ENCODE measurements around the gene IQSEC1.

The IQSEC1 gene

DNA sequence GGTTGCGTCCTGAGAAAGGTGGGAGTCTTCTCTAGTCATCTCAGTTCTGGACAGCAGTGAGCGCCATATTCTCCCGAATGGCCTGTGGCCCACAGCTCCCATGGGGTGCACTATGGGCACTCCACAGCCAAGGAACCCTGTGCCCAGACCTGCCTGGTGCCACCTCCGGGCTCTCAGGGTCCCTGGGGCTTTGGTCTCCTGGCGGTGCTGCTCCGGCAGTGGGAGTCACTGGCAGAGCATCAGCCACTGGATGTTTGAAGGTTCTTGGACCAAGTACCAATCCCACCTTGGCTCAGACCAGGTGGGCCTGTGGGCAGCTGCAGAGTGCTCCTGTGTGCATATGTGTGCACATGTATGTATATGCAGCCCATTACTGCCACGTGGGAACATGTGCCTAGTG, 163.5 kb downstream of the IQSEC1 start:
- DNase-seq (ENCODE audit: low read depth), result no peak
- H3K4me3 ChIP-seq (ENCODE audit: low read depth, low read length), result no peak overlapping the region

DNA sequence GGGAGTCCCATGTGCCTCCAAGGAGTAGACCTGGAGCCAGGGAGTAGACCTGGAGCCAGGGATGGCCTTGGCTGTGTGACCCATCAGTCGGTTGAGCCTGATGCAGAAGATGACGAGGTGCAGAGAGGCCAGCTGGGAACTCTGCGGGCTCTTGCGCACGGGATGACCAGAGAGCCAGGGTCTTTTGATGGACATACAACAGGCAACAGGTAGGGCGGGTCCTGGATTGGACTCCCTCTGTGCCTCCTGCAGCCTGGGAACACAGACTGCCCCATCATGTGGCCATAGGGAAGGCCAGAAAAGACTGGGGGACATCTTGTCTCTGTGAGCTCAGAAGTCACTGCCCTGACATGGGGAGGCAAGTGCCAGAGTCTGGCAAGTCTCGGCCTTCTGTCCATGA, 164.4 kb downstream of the IQSEC1 start:
- DNase-seq (ENCODE audit: low read depth), result no peak
- no peak overlapping the region for H3K4me3 ChIP-seq (ENCODE audit: low read depth, low read length)

DNA sequence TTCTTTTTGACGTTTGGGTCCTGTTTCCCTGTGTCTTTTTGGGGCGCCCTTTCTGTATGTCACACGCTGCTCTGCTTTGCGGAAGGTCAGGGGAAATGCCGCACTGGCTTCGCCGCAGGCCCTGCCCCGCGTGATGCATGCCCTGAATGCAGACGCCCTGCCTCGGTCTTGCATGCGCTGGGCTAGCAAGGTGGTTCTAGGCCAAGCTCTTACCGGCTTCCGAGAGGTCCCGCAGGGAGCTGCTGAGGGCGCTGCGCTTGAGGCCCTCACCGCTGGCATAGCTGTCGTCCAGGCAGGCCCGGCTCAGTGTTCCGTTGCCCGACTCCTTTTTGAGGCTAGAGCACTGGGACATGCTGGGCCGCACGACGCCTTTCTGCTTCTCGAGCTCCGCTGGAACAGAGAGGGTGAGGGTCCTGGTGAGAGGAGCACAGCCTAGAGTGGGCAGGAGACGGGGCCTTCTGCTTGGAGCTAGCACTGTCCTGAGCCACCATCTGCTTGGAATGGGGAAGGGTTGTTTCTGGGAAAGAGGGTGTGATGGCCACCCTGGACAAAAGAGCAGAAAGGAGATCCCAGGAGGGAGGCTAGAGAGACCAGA, 165.0 kb downstream of the IQSEC1 start:
- no peak overlapping the region for H3K4me3 ChIP-seq (ENCODE audit: low read depth, low read length)
- DNase-seq (ENCODE audit: low read depth), result no peak

DNA sequence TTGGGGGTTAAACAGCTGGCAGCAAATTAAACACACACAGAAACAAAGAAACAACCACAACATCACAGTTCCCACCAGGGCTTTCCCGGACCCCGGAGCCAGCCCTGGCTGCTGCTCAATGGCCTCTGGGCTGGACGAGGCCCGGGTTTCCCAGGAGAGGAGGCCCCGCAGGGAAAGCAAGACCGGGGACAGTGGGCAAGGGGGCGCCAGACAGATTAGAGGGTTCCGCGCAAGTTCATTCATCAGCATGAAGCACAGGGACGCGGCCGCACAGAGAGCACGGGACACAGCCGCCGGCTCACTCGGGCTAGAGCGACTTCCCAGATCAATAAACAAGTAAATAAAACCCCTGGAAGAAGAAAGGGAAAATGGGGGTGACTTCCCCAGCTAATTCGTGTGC, 165.5 kb downstream of the IQSEC1 start:
- no peak for DNase-seq (ENCODE audit: low read depth)
- H3K4me3 ChIP-seq (ENCODE audit: low read depth, low read length), result no peak overlapping the region

DNA sequence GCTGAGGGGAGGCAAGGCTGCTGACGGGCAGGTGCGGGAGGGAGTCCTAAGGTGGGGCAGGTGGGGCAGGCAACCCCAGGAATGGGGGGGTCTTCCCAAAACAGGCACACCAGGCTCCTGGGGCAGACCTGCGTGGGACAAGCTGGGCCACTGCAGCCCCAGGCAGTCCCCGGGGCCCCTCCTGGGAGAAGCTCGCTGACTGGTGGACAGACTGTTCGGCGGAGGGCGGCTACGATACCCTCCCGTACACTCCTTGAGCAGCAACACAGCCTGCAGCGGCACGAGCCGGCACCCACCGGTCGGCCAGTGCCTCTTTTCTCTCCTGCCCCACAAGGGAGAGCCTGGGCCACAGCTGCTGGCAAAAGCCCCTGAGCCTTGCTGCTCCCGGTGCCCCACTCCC, 165.9 kb downstream of the IQSEC1 start:
- no peak overlapping the region for H3K4me3 ChIP-seq (ENCODE audit: low read depth, low read length)
- no peak for DNase-seq (ENCODE audit: low read depth)

DNA sequence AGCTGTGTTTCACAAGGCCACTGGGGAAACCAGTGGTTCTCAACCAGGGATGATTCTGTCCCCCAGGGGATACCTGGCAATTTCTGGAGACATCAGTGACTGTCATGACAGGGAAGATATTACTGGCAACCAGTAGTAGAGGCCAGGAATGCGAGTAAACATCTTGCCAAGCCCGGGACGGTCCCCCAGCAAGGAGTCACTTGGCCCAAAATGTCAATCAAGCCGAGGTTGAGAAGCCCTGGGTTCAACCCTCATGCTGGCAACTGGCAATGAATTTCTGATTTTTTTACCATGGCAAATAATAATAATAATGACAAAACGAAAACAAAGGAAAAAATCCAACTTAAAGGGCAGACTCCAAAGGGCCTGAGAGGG, 166.3 kb downstream of the IQSEC1 start:
- no peak overlapping the region for H3K4me3 ChIP-seq (ENCODE audit: low read depth, low read length)
- DNase-seq (ENCODE audit: low read depth), result no peak

DNA sequence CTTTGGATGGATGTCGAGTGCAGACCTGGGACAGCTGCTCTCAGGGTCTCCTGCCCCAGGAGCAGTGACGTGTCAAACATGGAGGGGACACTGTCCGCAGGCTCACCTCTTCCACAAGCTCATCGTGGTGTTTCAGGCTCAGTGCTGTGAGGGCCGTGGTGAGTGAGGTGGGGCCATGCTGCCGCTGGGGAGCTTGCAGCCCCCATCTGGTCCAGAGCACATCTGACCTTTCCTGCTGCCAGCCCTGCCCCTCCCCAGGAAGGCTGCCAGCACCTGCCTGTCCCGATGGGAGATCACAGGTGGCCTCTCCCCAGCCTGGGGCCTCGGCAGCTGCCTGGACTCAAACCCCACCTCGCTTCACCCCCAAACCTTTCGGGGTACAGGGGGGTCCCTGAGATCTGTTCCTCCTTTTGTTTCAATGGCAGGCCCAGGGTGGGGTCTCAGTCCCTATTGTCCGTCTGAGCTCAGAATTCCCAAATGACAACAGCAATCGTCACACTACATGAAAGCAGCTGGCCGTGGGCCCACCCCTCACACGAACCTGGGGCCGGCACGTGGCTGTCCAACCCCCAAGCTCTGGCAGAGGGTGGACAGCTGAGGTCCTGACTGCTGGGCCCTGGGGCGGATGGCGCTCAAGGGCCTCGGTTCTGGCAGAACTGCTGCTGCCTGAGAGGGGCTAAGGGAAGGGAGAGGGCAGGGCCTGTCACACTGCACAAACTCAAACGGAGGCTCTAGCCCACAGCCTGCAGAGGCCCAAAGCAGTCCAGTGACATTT, 166.9 kb downstream of the IQSEC1 start:
- no peak for DNase-seq (ENCODE audit: low read depth)
- H3K4me3 ChIP-seq (ENCODE audit: low read depth, low read length), result no peak overlapping the region

DNA sequence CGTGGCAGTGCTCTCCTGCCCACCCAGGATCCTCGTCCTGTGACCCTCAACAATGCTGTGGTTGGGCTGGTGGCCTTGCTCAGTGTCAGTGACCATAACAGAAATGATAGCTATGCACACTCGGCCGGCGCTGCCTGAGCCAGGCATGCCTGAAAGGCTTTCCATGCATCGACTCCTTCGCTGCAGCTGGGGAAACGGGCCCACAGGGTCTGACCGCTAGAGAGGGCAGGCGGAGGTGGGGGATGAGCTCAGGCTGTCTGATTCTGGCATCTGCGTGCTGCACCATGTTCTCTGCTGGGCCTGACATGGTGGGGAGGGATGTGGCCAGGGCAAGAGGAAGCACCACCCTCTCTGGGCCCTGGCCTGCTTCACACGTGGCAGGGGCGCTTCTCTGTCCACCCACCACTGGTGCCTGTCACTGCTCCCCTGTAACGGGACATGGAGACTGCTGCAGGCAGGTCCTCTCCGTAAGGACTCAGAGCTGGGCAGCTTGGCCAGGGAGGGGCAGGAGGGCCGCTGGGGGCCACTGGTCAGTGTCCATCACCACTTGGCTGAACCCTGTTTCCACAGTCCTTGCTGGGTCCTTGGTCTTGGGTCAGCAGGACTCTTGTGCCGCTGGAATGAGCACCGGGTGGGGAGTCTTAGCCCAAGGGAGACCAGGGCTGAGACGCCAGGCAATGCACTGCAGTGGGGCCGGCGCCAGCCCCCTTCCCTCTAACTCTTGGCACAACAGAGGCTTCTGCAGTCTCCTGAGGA, 167.7 kb downstream of the IQSEC1 start:
- H3K4me3 ChIP-seq (ENCODE audit: low read depth, low read length), result no peak overlapping the region
- no peak for DNase-seq (ENCODE audit: low read depth)

DNA sequence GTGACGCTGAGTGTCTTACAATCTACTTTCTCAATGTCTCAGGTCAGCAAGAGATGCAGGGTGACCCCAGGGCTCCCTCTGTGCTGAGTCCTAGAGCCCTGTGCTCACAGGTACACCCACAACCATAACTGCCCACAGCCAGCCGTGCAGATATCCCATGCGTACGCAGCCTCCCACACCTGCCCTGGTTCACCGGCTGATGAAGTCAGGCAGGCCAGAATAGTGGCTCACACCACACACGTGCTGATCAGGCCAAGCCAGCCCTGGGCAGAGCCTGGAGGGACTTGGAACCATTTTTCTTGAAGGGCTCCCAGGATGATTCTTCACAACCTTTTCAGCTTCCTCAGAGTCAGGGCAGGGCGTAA, 168.3 kb downstream of the IQSEC1 start:
- no peak overlapping the region for H3K4me3 ChIP-seq (ENCODE audit: low read depth, low read length)
- DNase-seq (ENCODE audit: low read depth), result no peak

DNA sequence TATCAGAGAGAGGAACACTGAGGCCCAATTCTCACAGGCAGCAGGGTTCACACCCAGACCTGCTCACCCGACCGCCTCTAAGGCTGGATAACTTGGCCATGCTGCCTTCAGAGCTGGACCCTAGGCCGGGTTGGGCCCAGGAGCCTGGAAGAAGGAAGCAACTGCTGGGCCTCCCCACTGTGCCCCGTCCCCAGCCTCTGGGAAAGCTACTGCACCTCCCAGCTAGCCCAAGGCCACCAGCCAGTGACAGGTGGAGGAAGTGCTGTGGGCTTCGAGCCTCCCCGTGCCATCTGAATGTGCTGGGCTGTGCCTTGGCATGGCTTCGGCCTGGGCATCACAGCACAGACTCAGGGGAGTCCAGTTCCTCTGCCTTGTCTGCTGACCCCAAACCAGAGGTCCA, 169.3 kb downstream of the IQSEC1 start:
- DNase-seq (ENCODE audit: low read depth), result no peak

DNA sequence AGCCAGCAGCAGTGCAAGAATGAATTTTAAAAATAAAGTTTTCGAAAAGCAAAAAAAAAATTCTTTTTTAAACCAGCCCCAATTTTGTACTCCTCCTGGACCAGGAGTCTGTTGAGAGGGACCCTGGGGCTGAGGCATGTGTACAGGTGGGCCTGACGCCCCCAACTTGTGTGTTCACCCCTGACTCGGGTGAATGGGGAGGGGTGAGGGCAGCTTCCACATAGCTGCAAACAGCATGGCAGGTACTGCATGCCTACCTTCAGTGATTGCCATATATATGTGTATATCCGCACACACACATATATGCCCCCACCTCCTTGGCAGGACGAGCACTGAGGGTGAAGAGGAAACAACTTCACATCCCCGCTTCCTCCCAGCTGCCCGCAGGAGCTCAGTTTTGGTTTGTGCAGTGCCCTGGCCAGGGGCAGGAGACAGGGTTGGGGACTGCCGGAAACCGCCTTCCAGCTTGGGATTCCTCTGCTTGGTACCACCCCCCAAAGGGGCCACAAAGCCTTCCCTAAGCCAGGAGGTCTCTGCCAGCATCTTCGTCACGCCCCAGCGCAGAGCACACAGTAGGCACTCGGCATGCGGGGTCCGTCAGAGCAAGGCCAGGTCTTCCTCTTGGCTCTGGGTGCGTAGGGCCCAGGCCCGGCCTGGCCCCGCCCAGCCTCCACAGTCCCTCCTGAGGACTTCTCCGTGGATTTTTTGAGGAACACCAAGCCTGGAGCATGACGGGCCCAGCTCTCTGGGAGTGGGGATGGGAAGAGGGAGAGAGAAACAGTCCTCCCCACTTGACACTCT, 170.0 kb downstream of the IQSEC1 start:
- DNase-seq (ENCODE audit: low read depth), result no peak
- no peak overlapping the region for H3K4me3 ChIP-seq (ENCODE audit: low read depth, low read length)

More for the DNA sequence above, 169.3 kb downstream of the IQSEC1 start:
- H3K4me3 ChIP-seq (ENCODE audit: low read depth, low read length), result no peak overlapping the region

DNA sequence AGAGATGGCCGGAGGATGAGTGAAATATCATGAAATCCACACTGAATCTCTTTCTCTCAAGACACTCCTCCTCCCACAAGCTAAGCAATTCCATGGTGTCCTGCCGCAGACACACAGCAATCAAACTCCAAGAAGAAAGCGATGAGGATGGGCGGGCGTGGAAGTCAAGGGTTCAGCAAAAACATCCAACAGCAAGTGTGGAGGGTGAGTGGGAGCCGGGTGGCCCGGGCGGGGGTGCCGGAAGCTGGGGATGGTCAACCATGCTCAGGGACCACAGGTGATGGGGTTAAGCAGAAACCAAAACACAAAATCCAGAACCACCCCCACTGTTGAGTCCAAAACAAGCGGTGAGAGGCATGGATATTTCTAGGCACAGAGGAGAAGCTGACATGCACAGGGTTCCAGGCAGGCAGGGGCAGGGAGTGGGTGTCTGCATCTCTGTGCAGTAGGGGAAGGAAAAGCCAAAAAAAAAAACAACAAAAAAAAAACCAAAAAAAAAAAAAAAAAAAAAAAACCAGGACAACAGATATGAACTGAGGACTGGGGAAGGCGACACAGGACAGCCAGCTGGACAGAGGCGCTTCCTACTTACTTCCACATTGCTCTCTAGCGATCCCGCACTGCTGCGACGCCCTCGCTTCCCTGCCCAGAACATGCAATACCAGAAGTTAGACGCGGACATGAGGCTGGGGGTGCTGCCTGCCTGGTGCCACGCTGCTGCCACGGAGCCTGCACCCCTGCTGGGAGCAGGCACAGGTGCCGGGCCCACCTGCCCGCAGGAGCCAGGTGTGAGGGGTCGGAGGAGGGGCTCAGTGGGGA, 170.8 kb downstream of the IQSEC1 start:
- DNase-seq (ENCODE audit: low read depth), result no peak
- no peak overlapping the region for H3K4me3 ChIP-seq (ENCODE audit: low read depth, low read length)

DNA sequence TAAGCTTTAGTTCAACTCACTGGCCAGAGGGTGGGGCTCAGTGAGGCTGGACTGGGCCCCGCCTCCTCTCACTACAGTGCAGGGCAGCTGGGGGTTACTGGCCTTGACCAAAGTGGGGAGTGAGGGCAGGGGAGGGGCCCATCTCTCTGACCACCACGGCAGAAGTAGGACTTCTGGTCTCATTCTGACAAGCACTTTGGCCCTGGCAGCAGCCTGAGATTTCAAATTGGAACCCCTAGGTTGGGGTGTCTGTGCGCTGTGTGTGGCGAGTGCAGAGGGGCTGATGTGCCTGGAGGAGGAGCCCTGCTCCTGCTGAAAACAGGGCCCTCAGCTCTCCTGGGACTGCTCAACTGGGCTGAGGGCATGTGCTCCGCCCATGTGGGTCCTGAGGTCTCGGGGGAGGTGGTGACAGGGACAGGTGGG, 171.6 kb downstream of the IQSEC1 start:
- DNase-seq (ENCODE audit: low read depth), result no peak
- H3K4me3 ChIP-seq (ENCODE audit: low read depth, low read length), result no peak overlapping the region

DNA sequence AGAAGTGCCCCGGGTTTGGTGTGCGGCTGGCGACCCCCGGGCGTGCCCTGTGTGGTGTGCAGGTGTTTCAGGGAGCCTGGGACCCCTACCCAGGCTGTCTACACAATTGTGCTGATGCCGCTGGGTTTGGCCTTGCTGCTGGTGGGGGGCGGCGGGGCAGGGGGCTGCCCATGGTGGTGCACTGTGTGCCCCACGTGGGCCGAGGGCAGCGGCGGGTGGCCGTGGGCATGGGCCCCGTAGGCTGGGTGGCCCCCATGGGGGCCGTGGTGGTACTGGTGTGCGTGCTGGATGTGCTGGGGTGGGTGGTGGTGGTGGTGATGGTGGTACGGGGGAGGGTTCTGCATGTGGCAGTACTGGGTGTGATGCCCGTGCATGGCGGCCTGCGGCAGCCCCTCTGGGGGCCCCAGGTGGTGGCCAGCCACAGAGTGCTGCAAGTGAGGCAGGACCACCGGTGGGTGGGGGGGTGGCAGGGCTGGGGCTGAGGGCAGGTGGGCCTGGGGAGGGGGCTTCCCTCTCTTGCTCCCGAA, 172.3 kb downstream of the IQSEC1 start:
- H3K4me3 ChIP-seq (ENCODE audit: low read depth, low read length), result no peak overlapping the region
- no peak for DNase-seq (ENCODE audit: low read depth)

DNA sequence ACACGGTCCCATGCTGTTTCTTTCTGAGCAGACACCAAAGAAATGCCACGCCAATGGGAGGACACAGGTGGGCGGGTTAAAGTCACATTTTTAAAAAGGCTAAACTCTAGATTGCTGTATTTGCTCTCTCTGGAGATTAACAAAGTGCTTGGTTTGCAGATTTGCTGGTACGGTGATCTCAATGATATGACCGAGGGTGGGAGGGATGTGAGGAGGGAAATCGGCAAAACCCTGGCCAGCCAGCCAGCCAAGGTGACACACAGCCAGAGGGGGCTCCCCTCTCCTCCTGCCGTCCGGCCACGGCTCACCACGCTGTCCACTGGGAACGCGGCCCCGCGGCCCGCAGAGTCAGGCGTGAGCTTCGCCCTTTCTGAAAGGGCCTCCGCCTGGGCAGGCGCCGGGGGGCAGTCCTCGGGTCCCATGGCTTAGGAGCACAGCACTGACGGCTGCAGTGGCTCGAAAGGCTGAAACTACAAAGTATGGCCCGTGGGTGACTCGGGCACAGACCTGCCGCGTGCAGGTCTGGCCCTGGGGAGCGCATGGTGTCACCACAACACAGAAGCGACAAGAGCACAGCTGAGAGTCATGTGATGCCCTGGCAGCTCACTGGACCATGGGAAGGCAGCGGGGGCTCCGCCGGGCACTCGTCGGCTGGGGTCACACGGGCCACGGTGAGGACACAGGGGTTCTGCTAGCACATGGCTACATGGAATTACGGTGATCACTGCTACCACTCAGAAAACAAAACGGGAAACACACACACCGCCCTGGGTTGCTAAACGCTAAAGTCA, 174.1 kb downstream of the IQSEC1 start:
- DNase-seq (ENCODE audit: low read depth), result no peak
- no peak overlapping the region for H3K4me3 ChIP-seq (ENCODE audit: low read depth, low read length)

DNA sequence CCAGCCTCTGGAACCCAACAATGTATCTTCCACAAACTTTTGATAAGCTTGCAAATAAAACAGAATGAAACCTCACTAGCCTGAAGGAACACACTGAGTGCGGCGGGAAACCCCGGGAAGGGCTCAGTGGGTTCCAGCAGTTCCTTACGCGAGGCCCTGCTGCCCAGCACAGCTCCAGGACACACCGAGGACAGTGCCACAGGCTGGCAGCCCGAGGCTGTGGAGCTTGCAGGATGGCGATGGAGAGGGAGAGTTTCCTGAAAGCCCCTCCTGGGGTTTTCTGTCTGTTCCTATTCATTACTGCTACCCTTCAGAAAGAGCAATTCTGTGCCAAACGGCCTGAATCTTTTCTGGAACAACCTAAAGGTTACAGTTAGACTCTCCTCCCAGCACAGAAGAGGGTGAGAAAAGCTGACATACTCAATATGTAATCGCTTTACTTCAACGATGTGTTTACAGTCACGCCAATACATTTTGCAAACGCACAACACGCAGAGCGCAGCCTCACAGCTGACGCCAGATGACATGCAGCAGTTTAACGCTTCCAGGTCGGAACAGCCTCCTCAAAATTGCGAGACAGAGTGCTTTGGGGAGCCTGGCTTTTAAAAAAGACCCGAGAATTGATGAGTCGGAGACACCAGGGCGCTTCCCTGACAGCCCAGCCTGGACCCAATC, 174.8 kb downstream of the IQSEC1 start:
- H3K4me3 ChIP-seq (ENCODE audit: low read depth, low read length), result no peak overlapping the region
- DNase-seq (ENCODE audit: low read depth), result no peak

DNA sequence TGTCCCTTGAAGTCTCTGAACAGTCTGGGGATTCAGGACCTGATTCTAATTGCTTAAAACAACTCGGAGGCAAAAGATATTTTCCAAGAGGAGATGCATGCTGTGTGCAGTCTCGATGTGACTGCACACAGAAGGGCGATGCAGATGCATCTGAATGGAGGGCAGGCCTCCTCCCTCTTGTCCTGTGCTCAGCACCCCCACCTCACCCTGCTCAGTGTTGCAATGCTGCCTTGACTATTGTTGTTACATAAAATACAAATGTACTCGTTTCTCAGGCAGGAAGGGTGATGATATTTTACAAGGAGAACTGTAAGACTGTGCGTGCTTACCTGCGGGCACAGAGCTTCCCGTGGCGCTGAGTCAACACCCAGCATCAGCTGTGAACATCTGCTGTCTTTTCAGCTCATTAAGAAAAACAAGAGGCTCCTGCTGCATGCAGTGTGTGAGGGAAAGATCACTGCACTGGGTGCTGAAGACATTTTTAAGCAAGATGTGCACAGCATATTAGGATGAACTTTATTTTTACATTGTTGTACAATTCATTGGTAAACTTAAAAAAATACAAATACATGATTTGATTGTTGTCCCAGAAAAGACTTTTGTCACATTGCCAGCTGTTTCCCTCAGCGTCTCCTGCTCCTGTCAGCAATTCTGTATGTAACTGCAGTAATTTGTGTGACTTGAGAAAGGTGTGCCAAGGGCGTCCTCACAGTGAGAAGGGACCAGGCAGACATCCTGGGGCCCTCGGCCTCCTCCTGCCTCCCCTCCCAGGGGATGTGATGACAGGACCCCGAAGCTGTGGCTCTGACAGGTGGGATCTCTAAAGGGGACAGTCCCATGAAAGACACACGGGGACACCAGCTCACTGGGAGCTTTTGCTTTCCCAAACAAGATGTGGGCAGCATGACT, 175.6 kb downstream of the IQSEC1 start:
- H3K4me3 ChIP-seq (ENCODE audit: low read depth, low read length), result no peak overlapping the region
- DNase-seq (ENCODE audit: low read depth), result no peak
